HEK293T (cell line): ENCODE measurements around the gene CEP170.

Source experiments
- ARNT ChIP-seq: fragments of 450-650 bp; IDR thresholded peaks from 2 replicates; pipeline ENCODE4 v1.6.1; 2017; ENCODE audit warnings: mild to moderate bottlenecking
- ELF4 ChIP-seq: fragments of 450-650 bp; IDR thresholded peaks from 2 replicates; pipeline ENCODE4 v1.6.1; 2017; ENCODE audit warnings: antibody characterized with exemption
- FOXA1 ChIP-seq: fragments of 450-650 bp; IDR thresholded peaks from 2 replicates; pipeline ENCODE4 v1.6.1; 2016; ENCODE audit warnings: mild to moderate bottlenecking
- HDGF ChIP-seq: fragments of 450-650 bp; IDR thresholded peaks from 2 replicates; pipeline ENCODE4 v1.6.1; 2017; ENCODE audit warnings: antibody characterized with exemption, borderline replicate concordance
- SUZ12 ChIP-seq: fragments of 450-650 bp; IDR thresholded peaks from 2 replicates; pipeline ENCODE4 v1.6.1; 2016; ENCODE audit warnings: mild to moderate bottlenecking

DNA sequence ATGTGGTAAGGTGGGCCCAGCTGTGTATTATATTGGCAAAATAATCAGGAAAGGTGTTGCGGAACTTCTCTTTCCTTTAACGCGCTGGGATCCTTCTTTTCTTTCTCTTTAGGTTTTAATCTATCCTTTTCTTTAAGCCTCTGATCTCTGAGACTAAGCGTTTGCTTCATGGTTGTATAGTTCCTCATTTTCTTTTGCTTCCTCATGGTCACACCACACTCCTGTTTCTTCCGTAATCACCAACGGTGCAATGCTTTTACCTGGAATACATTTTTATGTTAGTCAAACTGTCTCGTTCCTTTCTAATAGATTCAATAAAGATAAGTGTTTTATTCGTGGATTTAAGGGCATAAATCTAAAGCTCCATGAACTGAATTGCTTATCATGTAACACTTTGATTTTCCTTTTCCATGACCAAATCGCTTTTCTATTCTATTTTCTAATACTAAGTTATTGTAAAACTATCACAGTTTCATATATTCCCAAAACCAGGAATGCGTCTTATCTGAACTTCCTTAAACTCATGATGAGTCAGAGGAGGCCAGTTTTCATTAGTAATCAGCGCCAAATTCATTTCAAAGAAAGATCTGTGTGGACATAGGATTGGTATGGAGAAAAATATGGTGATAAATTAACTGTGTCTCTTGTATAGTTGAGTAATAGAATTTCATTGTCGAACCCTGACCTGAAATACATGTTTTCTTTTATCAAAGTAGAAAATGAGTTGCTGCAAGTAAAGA, 13.0 kb upstream of the CEP170 start:
- TF ChIP-seq ELF4 (no peak), SUZ12 (no peak), FOXA1 (no peak), HDGF (no peak), ARNT (no peak)
